Measurements from ENCODE around the gene FAXDC2. TPM values are rescaled to one million over a fixed set of nuclear protein-coding genes. Genes with fewer than 3 reads are reported as not detected.

The FAXDC2 gene
- total and polyA plus RNA-seq, 9 donors: 15.2 to 120 (median 27.6) TPM

DNA sequence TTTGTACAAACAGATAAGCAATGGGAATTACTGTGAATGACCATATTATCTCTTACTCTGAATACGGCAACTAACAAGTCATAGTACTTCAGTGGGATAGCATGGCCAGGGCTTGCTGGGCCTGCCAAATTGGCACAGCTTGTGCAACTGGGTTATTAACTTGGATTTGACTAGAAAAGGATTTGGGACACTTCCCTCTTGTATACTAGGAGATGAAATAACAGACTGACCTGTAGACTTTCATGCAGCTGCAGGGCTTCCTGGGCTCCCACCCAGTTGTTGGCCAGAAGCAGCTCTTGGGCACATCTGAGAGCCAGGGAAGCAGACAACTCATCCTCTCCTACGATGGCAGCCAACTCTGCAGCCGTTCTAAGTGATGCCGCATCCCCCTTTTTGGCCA, 47.8 kb upstream of the FAXDC2 start:
- Histone ChIP-seq H3K4me1 (ENCODE audit: insufficient read depth) (no peaks in the 10 kb centered on the region), H3K9me3 (no peaks in the 10 kb centered on the region), H3K27me3 (no peaks in the 10 kb centered on the region), H3K36me3 (no peaks in the 10 kb centered on the region), H3K27ac (no peak overlapping the region), H3K4me3 (no peak overlapping the region)
- no peak for DNase-seq
- TF ChIP-seq EP300 (IDR thresholded peaks at IDR 0.05): no peak
- no peak for TF ChIP-seq POLR2A (IDR thresholded peaks at IDR 0.05)
- TF ChIP-seq, protein P1, sequence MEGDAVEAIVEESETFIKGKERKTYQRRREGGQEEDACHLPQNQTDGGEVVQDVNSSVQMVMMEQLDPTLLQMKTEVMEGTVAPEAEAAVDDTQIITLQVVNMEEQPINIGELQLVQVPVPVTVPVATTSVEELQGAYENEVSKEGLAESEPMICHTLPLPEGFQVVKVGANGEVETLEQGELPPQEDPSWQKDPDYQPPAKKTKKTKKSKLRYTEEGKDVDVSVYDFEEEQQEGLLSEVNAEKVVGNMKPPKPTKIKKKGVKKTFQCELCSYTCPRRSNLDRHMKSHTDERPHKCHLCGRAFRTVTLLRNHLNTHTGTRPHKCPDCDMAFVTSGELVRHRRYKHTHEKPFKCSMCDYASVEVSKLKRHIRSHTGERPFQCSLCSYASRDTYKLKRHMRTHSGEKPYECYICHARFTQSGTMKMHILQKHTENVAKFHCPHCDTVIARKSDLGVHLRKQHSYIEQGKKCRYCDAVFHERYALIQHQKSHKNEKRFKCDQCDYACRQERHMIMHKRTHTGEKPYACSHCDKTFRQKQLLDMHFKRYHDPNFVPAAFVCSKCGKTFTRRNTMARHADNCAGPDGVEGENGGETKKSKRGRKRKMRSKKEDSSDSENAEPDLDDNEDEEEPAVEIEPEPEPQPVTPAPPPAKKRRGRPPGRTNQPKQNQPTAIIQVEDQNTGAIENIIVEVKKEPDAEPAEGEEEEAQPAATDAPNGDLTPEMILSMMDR (IDR thresholded peaks at IDR 0.05): no peak
- WGBS, 3 donors: 84 to 94% (median 90%) methylated on average over 4 of the region's 4 CpGs
- intact Hi-C loops (cut with DNase I): no loop called here

DNA sequence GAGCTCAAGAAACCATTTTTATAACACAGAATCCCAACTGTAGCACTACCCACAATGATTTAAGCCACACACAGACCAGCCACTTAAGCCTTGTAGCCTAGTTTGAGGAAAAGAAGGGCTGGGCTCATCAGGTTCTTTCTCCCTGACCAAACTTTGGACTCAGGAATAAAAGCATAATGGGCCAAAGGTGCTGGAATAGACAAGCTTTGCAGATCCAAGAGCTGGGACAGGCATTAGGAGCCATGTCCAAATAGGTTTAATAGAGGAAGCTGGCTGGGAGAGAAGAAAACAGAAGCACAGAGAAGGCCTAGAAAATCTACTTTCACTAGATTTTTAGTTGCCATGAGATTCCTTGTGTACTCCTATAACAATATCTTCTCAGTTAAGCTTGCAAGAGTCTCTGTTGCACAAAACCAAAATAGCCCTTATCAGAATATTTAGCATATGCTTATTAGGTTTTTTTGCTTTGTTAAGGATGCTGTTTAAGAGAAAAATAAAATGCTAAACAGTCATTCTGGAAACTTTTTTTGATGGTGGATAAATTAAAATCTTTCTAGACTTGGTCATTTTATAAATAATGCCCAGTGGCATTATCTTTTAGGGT, 46.3 kb upstream of the FAXDC2 start:
- Histone ChIP-seq H3K27ac (no peak overlapping the region), H3K27me3 (no peaks in the 10 kb centered on the region), H3K4me3 (no peak overlapping the region), H3K9me3 (no peaks in the 10 kb centered on the region), H3K36me3 (no peaks in the 10 kb centered on the region), H3K4me1 (ENCODE audit: insufficient read depth) (no peaks in the 10 kb centered on the region)
- intact Hi-C loops (cut with DNase I): no loop called here
- TF ChIP-seq EP300 (IDR thresholded peaks at IDR 0.05): no peak
- TF ChIP-seq POLR2A (IDR thresholded peaks at IDR 0.05): no peak
- TF ChIP-seq, protein P1 (IDR thresholded peaks at IDR 0.05): no peak
- no peak for DNase-seq

DNA sequence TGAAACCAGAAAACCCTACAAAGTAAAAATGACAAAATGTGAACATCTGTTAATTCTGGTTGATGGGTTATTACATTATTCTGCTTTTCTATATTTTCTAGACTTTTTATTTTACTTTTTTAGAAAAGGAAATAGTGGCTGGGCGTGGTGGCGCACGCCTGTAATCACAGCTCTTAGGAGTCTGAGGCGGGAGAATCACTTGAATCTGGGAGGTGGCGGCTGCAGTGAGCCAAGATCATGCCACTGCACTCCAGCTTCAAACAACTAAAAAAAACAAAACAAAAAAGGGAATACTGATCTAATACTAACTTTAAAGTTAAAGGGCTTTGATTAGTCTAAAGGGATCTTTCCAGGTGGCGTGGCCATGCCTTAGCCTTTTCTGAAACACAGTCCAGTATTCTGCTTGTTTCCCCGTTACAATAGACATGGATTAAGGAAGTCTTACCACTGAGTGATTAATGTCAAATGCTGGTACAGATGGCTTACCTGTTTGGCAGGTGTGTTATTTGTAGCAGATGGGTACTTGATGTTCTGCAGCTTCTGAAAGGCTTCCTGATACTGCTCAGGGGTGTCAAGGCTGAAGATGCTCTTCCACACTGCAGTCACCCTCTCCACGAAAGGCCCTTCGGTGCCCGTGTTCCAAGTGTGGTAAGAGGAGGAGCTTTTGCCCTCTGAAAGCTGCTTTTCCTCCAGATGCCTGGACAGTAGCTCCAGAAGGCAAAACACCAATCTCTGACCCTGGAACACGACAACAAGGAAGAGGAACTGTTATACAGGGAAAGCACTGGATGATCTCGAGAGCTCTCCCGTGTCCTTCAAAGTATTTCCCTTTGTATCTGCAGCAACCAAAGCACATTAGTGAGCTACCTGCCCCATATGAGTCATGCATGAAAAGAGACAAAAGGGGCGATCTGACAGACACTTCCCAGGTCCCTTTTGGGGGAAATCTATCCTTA, 45.5 kb upstream of the FAXDC2 start:
- Histone ChIP-seq H3K27me3 (no peaks in the 10 kb centered on the region), H3K36me3 (no peaks in the 10 kb centered on the region), H3K4me3 (no peak overlapping the region), H3K27ac (no peak overlapping the region), H3K4me1 (ENCODE audit: insufficient read depth) (no peaks in the 10 kb centered on the region), H3K9me3 (no peaks in the 10 kb centered on the region)
- whole genome bisulfite sequencing, 3 donors: 80 to 84% (median 83%) methylated on average over 14 of the region's 14 CpGs
- no peak for TF ChIP-seq POLR2A (IDR thresholded peaks at IDR 0.05)
- DNase-seq: no peak
- intact Hi-C loops (cut with DNase I): no loop called here

DNA sequence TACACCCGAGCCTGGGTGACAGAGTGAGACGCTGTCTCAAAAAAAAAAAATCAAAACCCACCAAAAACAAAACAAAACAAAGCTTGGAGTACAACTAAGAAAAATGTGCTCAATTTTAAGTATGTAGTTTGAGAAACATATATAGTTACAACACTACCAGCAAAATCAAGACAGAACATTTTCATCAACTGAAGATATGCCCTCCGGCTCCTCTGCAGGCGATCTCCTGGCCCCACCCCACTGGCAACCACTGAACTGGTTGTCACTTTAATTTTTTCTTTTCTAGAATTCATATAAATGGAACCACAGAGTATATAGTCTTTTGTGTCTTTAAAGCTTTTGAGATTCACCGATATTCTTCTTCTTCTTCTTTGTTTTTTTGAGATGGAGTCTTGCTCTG, 43.0 kb upstream of the FAXDC2 start:
- H3K4me1 ChIP-seq (ENCODE audit: insufficient read depth): no peaks in the 10 kb centered on the region
- intact Hi-C loops (cut with DNase I): no loop called here
- WGBS, 3 donors: 79 to 90% (median 84%) methylated on average over 5 of the region's 5 CpGs

More for the DNA sequence above, 43.0 kb upstream of the FAXDC2 start:
- Histone ChIP-seq H3K4me3 (no peak overlapping the region), H3K27me3 (no peaks in the 10 kb centered on the region), H3K9me3 (no peaks in the 10 kb centered on the region), H3K27ac (no peak overlapping the region), H3K36me3 (no peaks in the 10 kb centered on the region)
- TF ChIP-seq, protein P1 (IDR thresholded peaks at IDR 0.05): no peak
- TF ChIP-seq POLR2A (IDR thresholded peaks at IDR 0.05): no peak
- TF ChIP-seq EP300 (IDR thresholded peaks at IDR 0.05): no peak
- no peak for DNase-seq

Data from ovary (tissue), 9 donors.